Spleen (tissue), 11 donors: ENCODE results near the gene LRWD1. TPM values are rescaled to one million over a fixed set of nuclear protein-coding genes. Genes with fewer than 3 reads are reported as not detected.

Source experiments
- DNase-seq: peaks from one replicate; pipeline ENCODE4 v3.0.0-alpha.2; 2020
- H3K27ac ChIP-seq, 8 donors: fragments of 200-600 bp; sonication (generic) in 7 of 8; 1 replicate in 4 of 8; 2 replicates in 4 of 8; pipeline versions ENCODE4 v1.5.0 to v1.8.0; 2016 to 2021; ENCODE audit warnings: inconsistent platforms in 4 of 8, mild to moderate bottlenecking in 4 of 8, moderate library complexity in 1 of 8
- H3K27me3 ChIP-seq, 7 donors: fragments of 200-600 bp; sonication (generic) in 6 of 7; replicated peaks in 1 of 7; 1 replicate in 4 of 7; 2 replicates in 3 of 7; pipeline versions ENCODE4 v1.5.0 to v1.8.0; 2016 to 2021; ENCODE audit warnings: inconsistent platforms in 3 of 7, mild to moderate bottlenecking in 1 of 7
- H3K36me3 ChIP-seq, 6 donors: fragments of 200-600 bp; sonication (generic) in 5 of 6; 1 replicate in 4 of 6; 2 replicates in 2 of 6; pipeline versions ENCODE4 v1.5.0 to v1.8.0; 2016 to 2021; ENCODE audit warnings: inconsistent platforms in 2 of 6
- H3K4me1 ChIP-seq, 6 donors: fragments of 200-600 bp; sonication (generic) in 5 of 6; 1 replicate in 3 of 6; 2 replicates in 3 of 6; pipeline versions ENCODE4 v1.5.0 to v1.8.0; 2016 to 2021; ENCODE audit warnings: inconsistent platforms in 3 of 6
- H3K4me3 ChIP-seq, 8 donors: fragments of 200-600 bp; sonication (generic) in 7 of 8; 1 replicate in 4 of 8; 2 replicates in 4 of 8; pipeline versions ENCODE4 v1.5.0 to v1.8.0; 2016 to 2021; ENCODE audit warnings: inconsistent platforms in 4 of 8, mild to moderate bottlenecking in 4 of 8, moderate library complexity in 2 of 8
- H3K9me3 ChIP-seq, 8 donors: fragments of 200-600 bp; sonication (generic) in 7 of 8; 1 replicate in 4 of 8; 2 replicates in 4 of 8; pipeline versions ENCODE4 v1.5.0 to v1.8.0; 2016 to 2021; ENCODE audit warnings: inconsistent platforms in 4 of 8
- POLR2A ChIP-seq, 3 donors: fragments of 450-650 bp; IDR thresholded peaks; one replicate each; pipeline ENCODE4 v1.5.1; 2017; ENCODE audit warnings: antibody characterized with exemption in 3 of 3, mild to moderate bottlenecking in 1 of 3
- POLR2AphosphoS5 ChIP-seq, 3 donors: sonication (generic); formaldehyde crosslinking; IDR thresholded peaks; one replicate each; pipeline ENCODE4 v1.5.1; 2017; ENCODE audit warnings: antibody characterized with exemption in 3 of 3
- WGBS, 5 donors: extraction: QIAGEN DNeasy Blood & Tissue Kit in 3 of 5; methylation state at CpG; one replicate each; pipeline versions ENCODE4 v1.1.5 to v1.1.7; 2013 to 2018; 5-methylcytosine and 5-hydroxymethylcytosine counted together
- intact Hi-C: fragments of 100-400 bp; cut with DNase I; formaldehyde crosslinking; loops from one replicate; pipeline ENCODE4 v1.15.0; 2023; ENCODE audit warnings: low total_unique reads
- polyA plus RNA-seq, 3 donors: library from polyadenylated mRNA; stranded (reverse); fragments of 200-250 nt; gene quantifications; one replicate each; pipeline ENCODE4 v1.2.1, GENCODE V29; 2013
- total RNA-seq, 7 donors: library from RNA; depleted of rRNA in 3 of 7; stranded (reverse); fragments of >200 nt in 3 of 7; fragmentation: NEBNext Ultra II Directional in 4 of 7; extraction: Animal tissue kit (Norgen Biotek cat#: 25700) in 4 of 7; gene quantifications; one replicate each; pipeline versions ENCODE4 v1.1.0 to v1.2.1, GENCODE V29; 2016 to 2021
- TF ChIP-seq, protein P1 (sequence below), 11 experiments: fragments of 200-600 bp in 7 of 11; fragments of 450-650 bp in 4 of 11; sonication (generic) in 4 of 11; IDR thresholded peaks in 8 of 11; conservative IDR thresholded peaks in 3 of 11; 1 replicate in 7 of 11; 2 replicates in 4 of 11; pipeline versions ENCODE4 v1.4.0 to v1.8.0; 2016 to 2021; ENCODE audit warnings: antibody characterized with exemption in 11 of 11, inconsistent platforms in 4 of 11, mild to moderate bottlenecking in 1 of 11
- donor health status: healthy with polysubstance abuse.
- donor health status: DM: no; HTN: no; CAD: no; lungs with moderate emphysema.
- donor health status: DM: no; HTN: no; CAD: no.
- donor health status: Bipolar disorder and iron deficiency.
- donor health status: healthy.
- donor health status: DM: no; HTN: no; CAD: no.
- donor health status: DM: yes; HTN: yes; CAD: no.

LRWD1 gene
- total and polyA plus RNA-seq, 10 donors = 19.9 to 42.2 (median 27.3) TPM

DNA sequence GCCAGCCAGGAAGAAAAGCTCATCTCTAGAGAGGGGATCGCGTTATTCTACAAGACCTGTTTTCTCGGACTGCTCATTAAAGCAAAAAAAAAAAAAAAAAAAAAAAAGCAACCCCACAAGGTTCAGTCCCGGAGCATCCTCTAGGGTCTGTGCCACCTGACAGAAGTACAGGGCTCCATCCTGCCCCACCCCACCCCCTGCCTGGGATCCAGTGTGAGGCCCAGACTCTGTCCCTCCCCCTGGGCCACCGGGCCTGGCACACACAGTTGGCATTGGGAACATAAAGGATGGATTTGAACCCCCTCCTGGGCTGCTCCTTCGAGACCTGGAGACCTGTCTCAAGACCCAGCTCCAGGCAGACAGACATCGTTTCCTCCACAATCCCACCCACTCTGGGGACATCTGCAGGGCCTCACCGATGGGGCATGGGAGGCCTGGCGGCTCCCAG is 30.7 kb upstream of the LRWD1 start:
- Histone ChIP-seq H3K4me1 (peaks cover 27 to 96% (median 64%) of the 10 kb centered on the region in 6 donors), H3K4me3 (peak overlapping the region; percentile 87 to 98 (median 94)), H3K9me3 (no peaks in the 10 kb centered on the region), H3K36me3 (peaks cover 0 to 35% (median 24%) of the 10 kb centered on the region in 6 donors), H3K27me3 (no peaks in the 10 kb centered on the region), H3K27ac (peak overlapping the region; percentile 82 to 99 (median 98))
- TF ChIP-seq POLR2AphosphoS5 (IDR thresholded peaks at IDR 0.05) (no peak), POLR2A (IDR thresholded peaks at IDR 0.05) (no peak)
- TF ChIP-seq, protein P1, sequence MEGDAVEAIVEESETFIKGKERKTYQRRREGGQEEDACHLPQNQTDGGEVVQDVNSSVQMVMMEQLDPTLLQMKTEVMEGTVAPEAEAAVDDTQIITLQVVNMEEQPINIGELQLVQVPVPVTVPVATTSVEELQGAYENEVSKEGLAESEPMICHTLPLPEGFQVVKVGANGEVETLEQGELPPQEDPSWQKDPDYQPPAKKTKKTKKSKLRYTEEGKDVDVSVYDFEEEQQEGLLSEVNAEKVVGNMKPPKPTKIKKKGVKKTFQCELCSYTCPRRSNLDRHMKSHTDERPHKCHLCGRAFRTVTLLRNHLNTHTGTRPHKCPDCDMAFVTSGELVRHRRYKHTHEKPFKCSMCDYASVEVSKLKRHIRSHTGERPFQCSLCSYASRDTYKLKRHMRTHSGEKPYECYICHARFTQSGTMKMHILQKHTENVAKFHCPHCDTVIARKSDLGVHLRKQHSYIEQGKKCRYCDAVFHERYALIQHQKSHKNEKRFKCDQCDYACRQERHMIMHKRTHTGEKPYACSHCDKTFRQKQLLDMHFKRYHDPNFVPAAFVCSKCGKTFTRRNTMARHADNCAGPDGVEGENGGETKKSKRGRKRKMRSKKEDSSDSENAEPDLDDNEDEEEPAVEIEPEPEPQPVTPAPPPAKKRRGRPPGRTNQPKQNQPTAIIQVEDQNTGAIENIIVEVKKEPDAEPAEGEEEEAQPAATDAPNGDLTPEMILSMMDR (IDR thresholded peaks at IDR 0.05 in 8 of 11, conservative IDR thresholded peaks at IDR 0.05 in 3 of 11) = no peak
- intact Hi-C loops = no loop called here
- DNase-seq = peak; percentile 89
- 10 to 23% (median 17%) methylated on average over 9 of the region's 9 CpGs for WGBS, 5 donors

DNA sequence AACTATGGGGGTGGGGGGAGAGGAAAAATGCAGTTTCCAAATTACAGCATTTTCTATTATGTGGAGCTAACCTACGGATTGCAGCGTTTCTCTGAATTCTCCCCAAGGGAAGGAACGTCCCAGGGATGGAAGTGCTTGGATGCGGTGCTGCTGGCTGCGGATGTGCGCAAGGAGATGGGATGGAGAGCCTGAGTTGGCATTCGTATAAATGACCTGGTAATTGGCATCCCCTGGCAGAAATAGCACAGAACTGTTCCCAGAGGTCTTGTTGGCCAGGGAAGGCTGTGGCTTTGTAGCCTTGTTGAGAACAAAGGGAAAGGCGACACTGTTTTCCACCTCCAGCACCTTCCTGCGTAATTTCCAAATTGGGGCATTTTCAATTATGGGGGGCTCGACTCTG is 28.7 kb upstream of the LRWD1 start:
- intact Hi-C loops = no loop called here
- DNase-seq = no peak
- no peaks in the 10 kb centered on the region for H3K9me3 ChIP-seq
- 90 to 95% (median 95%) methylated on average over 10 of the region's 10 CpGs for WGBS, 5 donors
- H3K27ac ChIP-seq = peak overlapping the region in 3 of 8 donors; percentile 42 to 99 (median 98)
- H3K36me3 ChIP-seq = peaks cover 0 to 55% (median 38%) of the 10 kb centered on the region in 6 donors
- H3K4me3 ChIP-seq = peak overlapping the region in 1 of 8 donors; percentile 31
- peaks cover 30 to 96% (median 67%) of the 10 kb centered on the region in 6 donors for H3K4me1 ChIP-seq
- no peaks in the 10 kb centered on the region for H3K27me3 ChIP-seq
- no peak for TF ChIP-seq POLR2A (IDR thresholded peaks at IDR 0.05)
- TF ChIP-seq, protein P1 (IDR thresholded peaks at IDR 0.05 in 8 of 11, conservative IDR thresholded peaks at IDR 0.05 in 3 of 11) = no peak
- TF ChIP-seq POLR2AphosphoS5 (IDR thresholded peaks at IDR 0.05) = no peak

DNA sequence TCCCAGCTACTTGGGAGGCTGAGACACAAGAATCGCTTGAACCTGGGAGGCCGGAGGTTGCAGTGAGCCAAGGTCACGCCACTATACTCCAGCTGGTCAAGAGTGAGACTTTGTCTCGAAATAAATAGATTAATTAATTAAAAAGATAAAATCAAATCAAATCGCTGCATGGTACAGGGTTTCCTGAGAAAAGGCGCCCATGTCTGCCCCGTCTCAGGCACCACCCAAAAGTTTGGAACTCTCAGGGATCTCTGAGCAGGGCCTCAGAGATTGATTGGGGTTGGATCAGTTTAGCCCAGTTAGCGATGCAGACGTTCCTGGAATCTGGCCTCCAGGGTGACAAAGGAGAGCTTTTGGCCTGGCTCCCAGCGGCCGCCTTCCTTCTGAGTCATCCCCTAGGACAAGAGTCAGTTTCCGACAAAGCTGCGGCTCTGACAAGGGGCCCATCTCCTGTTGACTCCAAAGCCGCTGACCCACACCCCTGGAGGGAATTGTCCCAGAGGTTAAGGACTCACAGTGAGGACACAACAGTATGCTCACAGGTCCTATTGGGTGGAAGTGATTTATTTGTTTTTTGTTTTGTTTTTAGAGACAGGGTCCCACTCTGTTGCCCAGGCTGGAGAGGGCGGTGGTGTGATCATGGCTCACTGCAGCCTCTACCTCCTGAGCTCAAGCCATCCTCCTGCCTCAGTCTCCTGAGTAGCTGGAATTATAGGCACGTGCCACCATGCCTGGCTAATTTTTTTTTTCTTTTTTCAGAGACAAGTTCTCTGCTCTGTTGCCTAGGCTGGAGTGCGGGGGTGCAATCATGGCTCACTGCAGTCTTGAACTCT is 24.6 kb upstream of the LRWD1 start:
- Histone ChIP-seq H3K27me3 (no peaks in the 10 kb centered on the region), H3K36me3 (peaks cover 0 to 92% (median 38%) of the 10 kb centered on the region in 6 donors), H3K9me3 (no peaks in the 10 kb centered on the region), H3K27ac (peak overlapping the region in 6 of 8 donors; percentile 51 to 89 (median 68)), H3K4me1 (peaks cover under 1 to 100% (median 60%) of the 10 kb centered on the region in 6 donors), H3K4me3 (no peak overlapping the region)
- WGBS, 5 donors = 73 to 86% (median 83%) methylated on average over 17 of the region's 17 CpGs
- peak in 2 of 3 donors; percentile 59 to 60 for TF ChIP-seq POLR2AphosphoS5 (IDR thresholded peaks at IDR 0.05)
- TF ChIP-seq POLR2A (IDR thresholded peaks at IDR 0.05) = no peak
- TF ChIP-seq, protein P1 (IDR thresholded peaks at IDR 0.05 in 8 of 11, conservative IDR thresholded peaks at IDR 0.05 in 3 of 11) = no peak
- no peak for DNase-seq
- intact Hi-C loops = no loop called here
